Activated CD8-positive, alpha-beta T cell treated with anti-CD3 and anti-CD28 coated beads for 36 hours (primary cell): ENCODE results near the gene LYRM7. TPM values are rescaled to one million over a fixed set of nuclear protein-coding genes. Genes with fewer than 3 reads are reported as not detected.
A peak's percentile ranks its signal among the peaks of the same experiment; 100 is the strongest.

Experiments used
- ATAC-seq: fragments of 200-7000 bp; cut with Tn5 transposase; one replicate; pipeline ENCODE4 v1.10.0; 2021; ENCODE audit warnings: mild to moderate bottlenecking, moderate library complexity
- CTCF ChIA-PET: fragments of 350-600 bp; sonication (Branson Sonifier 250); formaldehyde crosslinking; loops from one replicate; lab custom pipeline; 2021; ENCODE audit warnings: antibody characterized with exemption; lab: Charles Lee
- POLR2A ChIA-PET: fragments of 350-600 bp; sonication (Branson Sonifier 250); formaldehyde crosslinking; loops from one replicate; lab custom pipeline; 2021; ENCODE audit warnings: antibody characterized with exemption; lab: Charles Lee
- DNase-seq: peaks from one replicate; pipeline ENCODE4 v3.0.0-alpha.2; 2020
- H3K27ac Mint-ChIP-seq: one replicate; pipeline ENCODE4 v1.8.0; 2021; ENCODE audit warnings: mild to moderate bottlenecking, mixed read lengths
- H3K27me3 Mint-ChIP-seq: one replicate; pipeline ENCODE4 v1.8.0; 2021; ENCODE audit warnings: mixed read lengths
- H3K36me3 Mint-ChIP-seq: one replicate; pipeline ENCODE4 v1.8.0; 2021; ENCODE audit warnings: low read depth, mixed read lengths
- H3K4me1 Mint-ChIP-seq: one replicate; pipeline ENCODE4 v1.8.0; 2021; ENCODE audit warnings: low read depth, mixed read lengths
- H3K4me3 Mint-ChIP-seq: one replicate; pipeline ENCODE4 v1.8.0; 2021; ENCODE audit warnings: mild to moderate bottlenecking, moderate library complexity, mixed read lengths
- H3K9me3 Mint-ChIP-seq: one replicate; pipeline ENCODE4 v1.8.0; 2021; ENCODE audit warnings: mixed read lengths
- CTCF ChIP-seq: fragments of 200-600 bp; IDR thresholded peaks from one replicate; pipeline ENCODE4 v1.8.0; 2022; ENCODE audit warnings: antibody characterized with exemption, mild to moderate bottlenecking
- intact Hi-C: fragments of 100-400 bp; cut with micrococcal nuclease; formaldehyde crosslinking; loops from one replicate; pipeline ENCODE4 v1.10.0; 2022
- total RNA-seq, 2 experiments: library from RNA; stranded (reverse); gene quantifications; one replicate each; pipeline ENCODE4 v1.2.3, GENCODE V29; 2021

The LYRM7 gene
- total RNA-seq, 2 experiments from 2014 or later: 23.2 to 24.0 TPM

- ChIA-PET CTCF (interaction anchor here (1.1 to 2.4 kb wide), 2 partner anchors 11 to 17 kb away, joined by 3 to 9 read pairs; no protein-coding TSS in a partner anchor), POLR2A (interaction anchor here (0.5 to 2.7 kb wide), 4 partner anchors 11 to 59 kb away, joined by 3 to 13 read pairs (median 4); no protein-coding TSS in a partner anchor)
- intact Hi-C loops: no loop called here
- Mint-ChIP-seq H3K4me1 (peaks cover 72% of the 10 kb centered on the region), H3K9me3 (no peaks in the 10 kb centered on the region), H3K36me3 (peaks cover 7% of the 10 kb centered on the region), H3K4me3 (peak overlapping the region; percentile 38), H3K27me3 (no peaks in the 10 kb centered on the region), H3K27ac (no peak overlapping the region)
- no peak for TF ChIP-seq CTCF
- ATAC-seq: no peak
- DNase-seq: no peak
These were observed 40.9 kb downstream of the LYRM7 start for GRCh38 chr5:131211669-131212068.

GRCh38 chr5:131212471-131213021, 41.8 kb downstream of the LYRM7 start:
- Mint-ChIP-seq H3K4me1 (peaks cover 65% of the 10 kb centered on the region), H3K27me3 (no peaks in the 10 kb centered on the region), H3K4me3 (peak overlapping the region; percentile 8), H3K36me3 (peaks cover 7% of the 10 kb centered on the region), H3K27ac (peak overlapping the region; percentile 83), H3K9me3 (no peaks in the 10 kb centered on the region)
- ChIA-PET CTCF (interaction anchor here (1.0 to 2.4 kb wide), 3 partner anchors 10 to 24 kb away, joined by 3 to 9 read pairs (median 3); no protein-coding TSS in a partner anchor), POLR2A (interaction anchor here (0.6 to 1.2 kb wide), 3 partner anchors 10 to 58 kb away, joined by 3 to 4 read pairs (median 3); no protein-coding TSS in a partner anchor)
- no peak for TF ChIP-seq CTCF
- intact Hi-C loops: no loop called here
- DNase-seq: no peak
- peak; percentile 4 for ATAC-seq

GRCh38 chr5:131214609-131215227, 44.0 kb downstream of the LYRM7 start:
- ATAC-seq (no peak), DNase-seq (no peak)
- Mint-ChIP-seq H3K27ac (no peak overlapping the region), H3K4me3 (no peak overlapping the region), H3K9me3 (no peaks in the 10 kb centered on the region), H3K27me3 (no peaks in the 10 kb centered on the region), H3K36me3 (peaks cover 7% of the 10 kb centered on the region), H3K4me1 (peaks cover 63% of the 10 kb centered on the region)
- intact Hi-C loops: no loop called here
- POLR2A ChIA-PET: interaction anchor here (0.7 to 1.7 kb wide), 5 partner anchors 8 to 167 kb away, joined by 3 to 4 read pairs (median 4); partner anchors contain the start of gene CDC42SE2
- TF ChIP-seq CTCF: no peak
- CTCF ChIA-PET: interaction anchor here (0.9 to 1.3 kb wide), 2 partner anchors 15 to 25 kb away, joined by 3 to 5 read pairs; no protein-coding TSS in a partner anchor

GRCh38 chr5:131217791-131218190, 47.0 kb downstream of the LYRM7 start:
- no peak overlapping the region for H3K4me3 Mint-ChIP-seq
- POLR2A ChIA-PET: interaction anchor here (0.6 to 2.3 kb wide), 2 partner anchors 36 to 1267 kb away, joined by 3 to 9 read pairs; no protein-coding TSS in a partner anchor
- CTCF ChIA-PET: no interaction called here
- TF ChIP-seq CTCF: no peak
- H3K27ac Mint-ChIP-seq: no peak overlapping the region
- no peaks in the 10 kb centered on the region for H3K9me3 Mint-ChIP-seq
- H3K4me1 Mint-ChIP-seq: peaks cover 46% of the 10 kb centered on the region
- no peaks in the 10 kb centered on the region for H3K27me3 Mint-ChIP-seq
- DNase-seq (no peak), ATAC-seq (no peak)
- peaks cover 1% of the 10 kb centered on the region for H3K36me3 Mint-ChIP-seq
- intact Hi-C loops: no loop called here

- no peaks in the 10 kb centered on the region for H3K27me3 Mint-ChIP-seq
- CTCF ChIA-PET: no interaction called here
- peaks cover 46% of the 10 kb centered on the region for H3K4me1 Mint-ChIP-seq
- TF ChIP-seq CTCF: no peak
- H3K9me3 Mint-ChIP-seq: no peaks in the 10 kb centered on the region
- intact Hi-C loops: no loop called here
- DNase-seq: no peak
- peak; percentile 40 for ATAC-seq
- POLR2A ChIA-PET: interaction anchor here (2.3 kb wide), 1 partner anchor 35 kb away, joined by 9 read pairs; no protein-coding TSS in a partner anchor
- no peak overlapping the region for H3K27ac Mint-ChIP-seq
- H3K4me3 Mint-ChIP-seq: no peak overlapping the region
- peaks cover 1% of the 10 kb centered on the region for H3K36me3 Mint-ChIP-seq
These were observed 47.6 kb downstream of the LYRM7 start for GRCh38 chr5:131218392-131218791.
